Stimulated activated CD4-positive, alpha-beta T cell treated with anti-CD3 and anti-CD28 coated beads, Interleukin-4, amount 100 ng/mL, for 48 hours (primary cell): ENCODE measurements around the gene CEP89.
"Not testable (repeated sequence)": the region's sequence is repeated elsewhere in the genome, so short reads cannot be mapped to it uniquely, and the experiment has no call there.

Experiments
- DNase-seq, 2 donors: peaks; one replicate each; pipeline ENCODE4 v3.0.0-alpha.2; 2020; ENCODE audit warnings: low read depth in 2 of 2

Gene CEP89

DNA sequence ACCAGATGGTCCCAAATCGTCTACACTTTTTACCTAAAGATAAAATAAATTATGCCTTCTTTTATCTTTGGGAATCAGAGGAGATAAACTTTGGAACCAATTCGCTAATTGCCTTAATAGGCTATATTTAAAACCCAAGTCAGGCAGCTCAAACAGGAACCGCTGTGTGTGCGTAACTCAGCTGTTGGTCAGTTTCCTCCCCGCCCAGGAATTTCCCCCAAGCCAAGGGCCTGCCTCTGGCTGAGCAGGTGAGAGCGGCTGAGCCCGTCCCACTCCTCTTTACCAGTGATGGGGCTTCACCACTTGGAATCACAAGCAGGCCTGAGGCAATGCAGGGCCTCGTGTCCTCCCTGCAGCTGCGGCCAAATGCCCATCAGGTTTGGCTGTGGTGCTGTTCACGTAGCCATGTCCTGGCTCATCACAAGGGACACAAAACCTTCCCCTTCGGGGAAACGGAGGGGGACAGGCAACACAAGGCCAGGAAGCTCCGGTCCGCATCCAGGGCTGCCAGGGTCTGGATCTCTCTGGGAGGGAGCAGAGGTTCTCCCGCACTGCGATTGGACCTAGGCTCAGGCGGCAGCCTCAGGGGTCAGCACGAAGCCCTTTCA lies 101.7 kb downstream of the CEP89 start:
- no peak for DNase-seq

DNA sequence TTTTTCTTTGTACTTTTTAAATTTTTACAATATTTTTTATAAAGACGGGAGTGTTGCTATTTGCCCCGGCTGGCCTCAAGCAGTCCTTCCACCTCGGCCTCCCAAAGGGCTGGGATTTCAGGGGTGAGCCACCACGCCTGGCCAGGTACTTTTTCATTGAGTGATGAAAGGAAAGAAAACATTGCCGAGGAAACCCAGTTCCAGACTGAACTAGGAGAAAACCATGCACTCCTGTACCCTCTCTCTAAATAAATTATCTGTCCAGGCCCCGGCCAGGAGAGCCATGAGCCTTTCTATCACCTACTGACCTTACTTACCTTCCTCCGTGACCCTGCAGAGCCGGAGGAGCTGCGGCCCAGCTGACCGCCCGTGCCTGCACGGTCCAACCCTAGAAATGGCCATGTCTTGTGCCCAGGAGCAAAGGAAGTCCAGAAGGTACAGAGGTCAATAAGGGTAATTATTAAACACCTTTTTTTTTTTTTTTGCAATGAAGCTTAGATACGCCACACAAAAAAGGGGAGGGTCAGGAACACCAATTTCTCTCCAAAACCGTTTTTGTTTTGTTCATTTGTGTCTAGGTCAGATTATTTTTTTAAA lies 102.3 kb downstream of the CEP89 start, which contains the start of gene SLC7A9:
TSS of gene SLC7A9 (minus strand) at position 399 of the 597 bp plus-strand sequence. CDS start 1,233 bp downstream, outside the sequence.
- DNase-seq, result no peak

DNA sequence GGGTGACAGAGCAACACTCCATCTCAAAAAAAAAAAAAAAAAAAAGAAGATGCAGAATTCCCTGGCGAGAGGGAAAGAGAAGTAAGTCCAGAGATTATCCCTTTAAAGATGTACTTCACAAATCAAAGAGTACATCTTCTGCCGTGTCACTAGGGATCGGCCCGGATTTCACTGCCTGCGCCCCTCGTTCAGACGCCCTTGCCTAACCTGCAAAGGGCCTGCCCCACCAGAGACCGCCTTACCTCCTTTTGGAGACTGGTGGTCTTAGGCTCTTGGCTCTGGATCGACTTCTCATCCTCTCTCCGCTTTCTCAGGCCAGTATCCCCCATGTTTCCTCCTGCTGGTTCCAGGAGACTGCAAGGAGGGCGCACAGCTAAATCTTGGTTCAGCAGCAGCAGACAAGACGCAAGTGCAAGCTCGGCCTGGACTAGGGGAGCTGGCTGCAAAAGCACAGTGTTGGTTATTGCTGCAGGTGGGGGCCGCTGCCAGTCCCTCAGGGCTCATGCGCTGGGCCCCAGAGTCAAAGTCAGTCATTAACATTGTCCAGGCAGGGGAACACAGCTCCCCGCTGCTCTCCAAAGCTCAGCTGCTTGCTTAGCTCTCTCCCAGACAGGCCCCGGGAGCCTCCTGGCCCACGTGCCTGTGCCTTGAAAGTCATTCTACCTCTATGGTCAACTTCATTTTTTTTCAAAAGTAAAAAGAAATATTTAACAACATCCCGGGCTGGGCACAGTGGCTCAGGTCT lies 103.4 kb downstream of the CEP89 start:
- DNase-seq, result no peak

DNA sequence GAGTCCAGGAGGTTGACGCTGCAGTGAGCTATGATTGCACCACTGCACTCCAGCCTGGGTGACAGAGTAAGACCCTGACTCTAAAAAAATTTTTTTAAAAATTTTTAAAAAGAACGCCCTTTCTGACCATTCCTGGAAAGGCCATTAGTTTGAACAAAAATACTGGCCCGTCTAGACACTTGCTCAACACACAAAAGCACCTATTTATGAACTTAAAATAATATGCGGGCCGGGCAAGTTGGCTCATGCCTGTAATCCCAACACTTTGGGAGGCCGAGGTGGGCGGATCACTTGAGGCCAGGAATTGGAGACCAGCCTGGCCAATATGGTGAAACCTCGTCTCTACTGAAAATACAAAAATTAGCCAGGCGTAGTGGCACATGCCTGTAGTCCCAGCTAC lies 104.3 kb downstream of the CEP89 start:
- DNase-seq, result not testable (repeated sequence)

DNA sequence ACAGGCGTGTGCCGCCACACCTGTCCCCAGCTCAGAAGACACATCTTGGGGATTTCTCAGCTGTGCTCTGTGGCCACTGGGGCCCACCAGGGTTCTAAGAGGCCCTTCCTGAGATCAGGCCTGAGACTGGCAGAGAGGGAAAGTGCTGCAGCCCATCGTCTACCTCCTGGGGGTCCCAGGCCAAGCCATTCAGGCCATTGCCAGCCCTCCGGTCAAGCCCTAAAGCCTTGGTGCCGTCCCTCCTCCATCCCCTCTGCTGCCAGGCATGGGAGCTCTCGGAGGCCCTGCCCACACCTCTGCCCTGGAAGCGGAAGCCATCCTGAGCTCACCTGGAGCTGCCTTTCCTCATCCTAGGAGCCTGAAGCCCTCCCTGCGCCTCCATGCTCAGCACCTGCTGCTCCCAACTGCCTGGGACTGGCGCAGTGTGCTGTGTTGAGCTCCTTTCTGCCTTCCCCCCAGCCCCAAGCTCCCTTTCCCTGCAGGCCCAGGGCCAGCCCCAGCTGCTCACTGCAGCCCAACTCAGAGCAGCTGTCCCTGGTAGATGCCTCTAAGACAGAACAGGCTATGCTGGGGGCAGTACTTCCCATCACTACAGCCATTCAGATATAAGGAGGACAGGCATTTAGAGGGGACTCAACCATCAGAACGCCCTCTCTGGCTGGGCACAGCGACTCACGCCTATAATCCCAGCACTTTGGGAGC lies 105.0 kb downstream of the CEP89 start:
- DNase-seq, result no peak

DNA sequence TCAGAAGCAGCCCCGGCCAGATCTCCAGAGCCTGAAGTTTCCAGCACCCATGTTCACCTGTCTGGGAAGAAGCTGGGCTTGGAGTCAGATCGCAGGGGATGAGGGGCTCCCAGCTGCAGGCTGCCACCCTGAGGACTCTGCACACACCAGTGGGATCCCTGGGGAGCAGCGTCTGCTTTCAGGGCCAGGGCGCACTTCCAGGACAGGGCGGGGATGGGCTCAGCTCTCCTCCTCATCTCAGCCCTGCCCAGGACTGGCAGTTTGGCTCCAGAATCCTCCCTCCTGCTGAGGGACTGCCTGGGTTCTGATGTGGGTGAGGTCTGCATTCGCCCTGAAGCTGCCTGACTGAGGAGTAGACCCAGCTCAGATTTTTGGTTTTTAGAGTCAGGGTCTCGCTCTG lies 105.7 kb downstream of the CEP89 start:
- DNase-seq, result no peak

DNA sequence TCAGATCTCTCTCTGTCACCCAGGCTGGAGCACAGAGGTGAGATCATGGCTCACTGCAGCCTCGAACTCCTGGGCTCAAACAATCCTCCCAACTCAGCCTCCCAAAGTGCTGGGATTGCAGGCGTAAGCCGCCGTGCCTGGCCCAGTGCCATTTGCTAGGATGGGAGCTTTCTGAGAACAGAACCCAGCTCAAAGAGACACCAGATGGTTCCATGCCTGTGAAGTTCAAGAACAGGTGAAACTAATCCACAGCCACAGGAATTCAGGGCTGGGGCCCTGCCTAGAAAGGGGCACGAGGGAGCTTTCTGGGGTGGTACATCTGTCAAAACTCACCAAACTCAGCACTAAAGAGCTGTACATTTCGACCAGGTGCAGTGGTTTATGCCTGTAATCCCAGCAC lies 106.4 kb downstream of the CEP89 start:
- no peak for DNase-seq

DNA sequence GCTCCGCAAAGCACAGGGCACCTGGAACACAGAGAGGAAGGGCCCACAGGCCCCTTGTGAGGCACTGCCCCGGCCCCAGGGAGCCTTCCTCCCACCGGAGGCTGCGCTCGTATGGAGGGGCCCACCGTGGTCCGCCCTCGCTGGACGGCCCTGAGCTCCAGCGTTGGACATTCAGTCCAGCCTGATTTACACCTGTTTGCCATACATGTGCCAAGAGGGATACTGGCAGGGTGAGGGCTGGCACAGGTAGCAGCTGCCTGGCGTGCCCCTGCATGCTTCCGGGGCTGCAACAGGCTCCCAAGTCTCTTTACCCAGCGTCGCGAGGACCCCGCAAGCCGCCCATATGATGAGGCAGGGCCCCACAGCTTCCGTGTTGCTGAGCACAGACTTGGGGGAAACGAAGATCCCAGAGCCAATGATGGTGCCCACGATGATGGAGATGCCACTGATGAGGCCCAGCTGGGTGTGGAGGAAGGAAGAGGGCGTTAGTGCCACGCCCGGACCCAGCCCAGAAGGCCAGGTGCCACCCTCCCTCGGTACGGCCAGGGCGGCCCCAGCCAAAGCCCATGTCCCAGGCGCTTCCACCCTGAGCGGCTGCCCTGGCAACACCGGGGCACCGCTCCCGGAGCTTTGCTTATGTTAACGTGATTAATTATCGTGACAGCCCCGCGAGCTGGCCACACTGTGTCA lies 107.3 kb downstream of the CEP89 start:
- DNase-seq, result no peak

DNA sequence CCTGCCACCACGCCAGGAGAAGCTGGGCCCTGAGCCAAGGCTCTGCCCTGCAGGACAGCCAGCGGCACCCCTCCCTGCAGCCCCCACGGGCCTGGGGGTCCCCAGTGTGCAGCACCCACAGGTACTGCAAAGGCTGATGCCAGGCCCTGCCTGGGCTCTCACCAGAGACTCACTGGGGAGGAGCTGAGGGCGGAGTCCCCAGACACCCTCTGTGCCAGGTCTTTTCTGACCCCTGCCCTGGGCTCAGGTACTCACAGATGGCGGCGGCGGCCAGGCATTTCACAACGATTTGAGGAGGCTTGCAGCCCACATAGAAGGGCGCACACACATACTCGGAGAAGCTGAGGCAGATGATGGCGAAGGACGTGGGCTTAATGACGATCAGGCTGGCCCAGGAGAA lies 107.9 kb downstream of the CEP89 start:
- no peak for DNase-seq

DNA sequence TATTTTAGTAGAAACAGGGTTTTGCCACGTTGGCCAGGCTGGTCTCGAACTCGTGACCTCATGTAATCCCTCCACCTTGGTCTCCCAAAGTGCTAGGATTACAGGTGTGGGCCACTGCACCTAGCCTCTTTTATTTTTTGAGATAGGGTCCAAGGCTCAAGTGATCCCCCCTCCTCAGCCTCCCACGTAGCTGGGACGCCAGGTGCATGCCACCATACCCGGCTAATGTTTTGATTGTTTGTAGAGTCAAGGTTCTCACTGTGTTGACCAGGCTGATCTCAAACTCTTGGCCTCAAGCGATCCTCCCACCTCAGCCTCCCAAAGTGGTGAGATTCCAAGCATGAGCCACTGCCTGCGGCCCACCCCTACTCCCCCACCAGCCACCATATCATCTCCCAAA lies 108.5 kb downstream of the CEP89 start:
- no peak for DNase-seq

DNA sequence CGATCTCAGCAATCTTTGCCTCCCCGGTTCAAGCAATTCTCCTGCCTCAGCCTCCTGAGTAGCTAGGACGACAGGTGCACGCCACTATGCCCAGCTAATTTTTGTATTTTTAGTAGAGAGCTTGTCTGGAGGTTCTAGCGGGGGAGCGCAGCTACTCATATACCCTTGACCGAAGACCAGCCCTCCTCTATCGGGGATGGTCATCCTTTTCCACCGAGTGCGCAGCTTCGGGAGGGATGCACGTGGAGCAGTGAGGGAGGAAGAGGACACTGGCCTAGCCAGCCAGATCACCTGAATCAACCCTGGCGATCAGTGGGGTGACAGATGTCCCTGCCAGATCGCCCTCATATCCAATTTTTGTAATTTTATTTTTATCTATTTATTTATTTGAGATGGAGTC lies 109.0 kb downstream of the CEP89 start:
- DNase-seq, result no peak

DNA sequence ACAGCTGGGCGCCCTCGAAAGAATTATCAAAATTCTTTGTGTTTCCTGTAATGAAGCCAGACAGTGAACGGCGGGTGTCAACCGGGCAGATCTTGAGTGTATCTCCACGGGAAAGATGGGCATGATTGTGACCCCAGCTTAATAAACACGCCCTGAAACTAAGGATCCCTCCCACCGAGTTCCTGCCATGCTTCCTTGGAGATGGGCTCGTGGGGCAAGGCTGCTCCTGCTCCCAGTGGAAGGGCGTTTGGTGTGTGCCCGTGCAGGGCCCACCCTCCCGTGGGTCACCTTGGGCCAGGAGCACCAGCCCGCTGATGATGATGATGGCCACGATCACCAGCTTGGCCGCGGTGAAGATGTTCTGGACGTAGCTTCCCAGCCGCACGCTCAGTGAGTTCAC lies 109.6 kb downstream of the CEP89 start:
- no peak for DNase-seq

DNA sequence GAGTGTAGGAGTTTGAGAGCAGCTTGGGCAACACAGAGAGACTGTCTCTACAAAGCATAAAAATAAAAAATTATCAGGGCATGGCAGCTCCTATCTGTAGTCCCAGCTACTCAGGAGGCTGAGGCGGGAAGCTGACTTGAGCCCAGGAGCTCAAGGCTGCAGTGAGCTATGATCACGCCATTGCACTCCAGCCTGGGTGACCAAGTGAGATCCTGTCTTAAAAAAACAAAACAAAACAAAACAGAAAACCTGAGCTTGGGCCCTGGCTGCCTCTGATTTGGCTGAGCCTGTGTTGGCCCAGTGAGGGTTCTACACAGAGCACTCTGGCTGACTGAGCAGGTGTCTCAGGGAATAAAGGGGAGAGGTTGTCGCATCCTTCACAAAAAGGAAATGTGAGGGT lies 110.2 kb downstream of the CEP89 start:
- no peak for DNase-seq

DNA sequence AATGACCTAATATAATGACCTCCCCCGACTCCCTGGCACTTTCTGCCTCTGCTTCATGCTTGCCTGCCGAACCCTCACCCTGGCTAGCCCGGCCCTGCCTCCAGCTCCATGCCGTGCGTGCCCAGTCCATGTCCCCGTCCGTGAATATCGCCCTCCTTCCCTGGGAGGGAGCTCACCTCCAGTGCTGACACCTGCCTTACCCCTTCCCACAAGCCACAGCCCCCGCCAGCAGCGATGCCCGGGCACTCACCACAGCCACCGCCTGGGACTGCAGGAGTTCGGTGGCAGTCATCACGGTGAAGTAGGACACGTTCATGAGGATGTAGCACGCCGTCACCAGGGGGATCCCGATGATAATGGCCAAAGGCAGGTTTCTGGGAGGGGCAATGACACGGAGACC lies 112.2 kb downstream of the CEP89 start:
- no peak for DNase-seq

DNA sequence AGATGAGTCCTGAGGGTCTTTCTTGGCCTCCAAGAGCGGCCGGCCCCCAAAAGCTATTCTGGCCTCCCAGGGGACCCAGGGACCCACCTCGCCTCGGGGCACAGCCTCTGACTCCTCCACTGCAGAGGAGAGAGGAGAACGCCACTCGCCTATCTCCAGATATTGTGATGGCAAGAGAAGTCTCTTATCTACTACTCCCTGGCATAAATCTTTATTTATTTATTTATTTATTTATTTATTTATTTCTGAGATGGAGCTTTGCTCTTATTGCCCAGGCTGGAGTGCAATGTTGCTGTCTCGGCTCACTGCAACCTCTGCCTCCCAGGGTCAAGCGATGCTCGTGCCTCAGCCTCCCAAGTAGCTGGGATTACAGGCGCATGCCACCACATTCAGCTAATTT lies 113.2 kb downstream of the CEP89 start:
- no peak for DNase-seq

DNA sequence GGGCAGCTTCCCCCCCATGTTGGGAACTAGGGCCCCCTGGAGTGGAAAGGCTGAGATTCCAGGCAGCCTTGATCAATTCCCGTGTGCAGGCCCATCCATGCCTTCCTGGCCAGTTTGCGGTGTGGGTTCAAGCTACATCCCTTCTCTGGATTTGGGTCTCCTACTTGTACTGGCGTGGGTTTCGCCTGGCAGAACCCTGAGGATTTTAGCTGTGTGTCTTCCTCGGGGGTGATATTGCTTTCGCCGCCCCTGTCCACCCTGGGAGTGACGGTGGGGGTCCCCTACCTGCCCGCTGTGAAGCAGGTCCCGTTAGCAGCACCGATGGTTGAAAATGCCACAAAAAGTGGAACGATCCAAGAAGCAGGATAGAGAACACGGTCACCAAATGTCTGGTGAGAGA lies 113.6 kb downstream of the CEP89 start:
- DNase-seq, result no peak

DNA sequence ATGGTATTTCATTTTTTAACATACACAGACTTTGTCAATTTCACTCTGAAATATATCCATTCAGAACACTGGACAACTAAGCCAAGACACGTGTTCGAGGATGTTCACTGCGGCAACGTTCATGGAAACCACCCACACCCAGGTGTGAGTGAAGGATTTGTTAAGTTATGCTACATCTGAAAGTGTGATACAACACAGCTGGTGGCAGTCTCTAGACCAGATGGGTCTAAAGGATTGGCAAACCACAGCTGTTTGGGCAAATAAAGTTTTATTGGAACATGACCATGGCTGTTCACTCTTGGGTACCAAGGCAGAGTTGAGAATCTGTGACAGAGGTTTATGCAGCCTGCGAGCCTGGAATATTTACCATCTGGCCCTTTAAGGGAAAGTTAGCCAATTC lies 114.2 kb downstream of the CEP89 start:
- DNase-seq, result no peak

DNA sequence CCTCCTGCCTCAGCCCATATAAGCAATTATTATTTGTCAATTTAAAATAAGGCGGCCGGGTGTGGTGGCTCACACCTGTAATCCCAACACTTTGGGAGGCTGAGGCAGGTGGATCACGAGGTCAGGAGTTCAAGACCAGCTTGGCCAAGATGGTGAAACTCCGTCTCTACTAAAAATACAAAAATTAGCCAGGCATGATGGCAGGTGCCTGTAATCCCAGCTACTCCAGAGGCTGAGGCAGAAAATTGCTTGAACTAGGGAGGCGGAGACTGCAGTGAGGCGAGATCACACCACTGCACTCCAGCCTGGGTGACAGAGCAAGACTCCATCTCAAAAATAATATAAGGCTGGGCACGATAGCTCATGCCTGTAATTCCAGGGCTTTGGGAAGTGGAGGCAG lies 114.9 kb downstream of the CEP89 start:
- not testable (repeated sequence) for DNase-seq

DNA sequence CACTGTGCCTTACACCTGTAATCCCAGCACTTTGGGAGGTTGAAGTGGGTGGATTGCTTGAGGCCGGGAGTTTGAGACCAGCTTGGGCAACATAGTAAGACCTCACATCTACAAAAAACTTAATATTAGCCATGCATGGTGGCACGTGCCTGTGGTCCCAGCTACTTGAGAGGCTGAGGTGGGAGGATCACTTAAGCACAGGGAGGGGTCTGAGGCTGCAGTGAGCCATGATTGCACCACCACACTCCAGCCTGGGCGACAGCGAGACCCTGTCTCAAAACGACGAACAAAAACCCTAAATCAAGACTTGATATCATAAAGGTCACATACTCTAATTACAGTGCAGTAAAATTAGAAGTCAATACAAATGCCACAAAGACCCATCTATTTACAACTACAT lies 119.5 kb downstream of the CEP89 start:
- DNase-seq, result no peak

DNA sequence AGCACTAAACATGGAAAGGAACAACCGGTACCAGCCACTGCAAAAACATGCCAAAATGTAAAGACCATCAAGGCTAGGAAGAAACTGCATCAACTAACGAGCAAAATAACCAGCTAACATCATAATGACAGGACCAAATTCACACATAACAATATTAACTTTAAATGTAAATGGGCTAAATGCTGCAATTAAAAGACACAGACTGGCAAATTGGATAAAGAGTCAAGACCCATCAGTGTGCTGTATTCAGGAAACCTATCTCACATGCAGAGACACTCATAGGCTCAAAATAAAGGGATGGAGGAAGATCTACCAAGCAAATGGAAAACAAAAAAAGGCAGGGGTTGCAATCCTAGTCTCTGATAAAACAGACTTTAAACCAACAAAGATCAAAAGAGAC lies 123.7 kb downstream of the CEP89 start:
- not testable (repeated sequence) for DNase-seq

DNA sequence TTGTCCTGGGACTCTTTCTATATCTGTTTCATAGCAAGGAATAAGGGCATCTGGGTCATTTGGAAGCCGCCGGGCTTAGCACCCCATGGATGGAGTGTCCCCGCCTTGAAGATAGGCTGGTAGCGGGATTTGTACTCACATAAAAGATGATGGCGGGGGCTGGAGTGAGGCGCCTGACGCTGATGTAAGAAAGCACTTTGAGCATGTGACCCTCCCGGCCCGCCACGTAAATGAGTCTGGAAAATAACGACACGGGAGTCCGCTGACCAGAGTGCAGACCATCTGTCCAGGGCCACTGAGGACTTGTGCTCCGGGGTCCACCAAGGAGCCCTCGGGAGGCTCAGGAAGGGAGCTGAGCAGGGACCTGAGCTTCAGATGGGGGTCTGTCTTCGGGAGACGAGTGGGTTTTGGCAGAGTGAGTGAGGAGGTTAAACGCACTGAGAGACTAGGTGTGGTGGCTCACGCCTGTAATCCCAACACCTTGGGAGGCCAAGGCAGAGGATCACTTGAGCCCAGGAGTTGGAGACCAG lies 128.0 kb downstream of the CEP89 start:
- DNase-seq, result no peak

DNA sequence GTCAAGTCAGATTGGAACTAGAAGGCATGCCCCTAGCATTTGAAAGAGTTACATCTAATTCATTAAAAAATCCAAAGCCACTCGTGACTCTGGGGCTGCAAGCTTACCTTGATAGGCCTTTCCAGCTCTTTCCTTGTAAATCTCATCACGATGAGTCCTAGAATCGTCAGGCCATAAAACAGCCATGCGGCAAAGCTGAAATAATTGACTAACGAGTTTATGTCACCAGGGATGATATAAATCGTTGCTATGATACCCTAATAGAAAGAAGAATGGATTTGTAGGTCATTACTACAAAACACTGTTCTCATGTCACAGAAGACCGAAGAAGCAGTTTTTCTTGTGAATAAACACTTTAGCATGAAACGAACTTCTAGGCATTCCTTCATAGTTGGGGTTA lies 129.7 kb downstream of the CEP89 start:
- no peak for DNase-seq
